ENCODE data around the gene SLC38A10.

The SLC38A10 gene

GRCh38 chr17:81328978-81329926 is 34.1 kb upstream of the SLC38A10 start:
- no peak overlapping the region for H3K4me3 ChIP-seq (ENCODE audit: low read length)
- H3K36me3 ChIP-seq (ENCODE audit: control insufficient read depth, insufficient read depth, low read length, severe bottlenecking), result no peaks in the 10 kb centered on the region
- peaks cover 35% of the 10 kb centered on the region for H3K27me3 ChIP-seq (replicated peaks; ENCODE audit: control insufficient read depth, insufficient read depth, low read length)
- peaks cover 39% of the 10 kb centered on the region for H3K4me1 ChIP-seq (ENCODE audit: control insufficient read depth, insufficient read depth, low read length)
- H3K9me3 ChIP-seq (ENCODE audit: control insufficient read depth, low read length), result no peaks in the 10 kb centered on the region
- peak; percentile 93 for DNase-seq (ENCODE audit: low read depth)
- peak overlapping the region; percentile 69 for H3K9ac ChIP-seq (ENCODE audit: low read length)

DNA sequence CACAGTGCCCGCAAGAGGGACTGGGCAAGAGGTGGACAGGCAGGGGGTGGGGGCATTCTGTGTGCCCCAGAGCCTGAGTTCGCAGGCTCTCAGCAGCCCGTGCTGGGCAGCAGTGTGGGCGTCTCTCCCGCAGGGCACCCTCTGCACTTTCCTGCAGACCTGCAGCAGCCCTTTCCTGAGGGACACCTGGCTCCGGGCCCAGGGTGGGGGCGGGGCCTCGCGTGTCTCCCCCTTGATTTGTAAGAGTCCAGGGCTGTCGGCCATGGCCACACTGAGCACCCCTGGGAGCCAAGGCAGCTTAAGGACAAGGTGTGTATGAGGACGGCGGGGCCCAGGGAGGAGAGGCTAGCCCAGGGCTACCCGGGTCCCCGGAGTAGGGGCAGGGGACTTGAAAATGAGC is 33.4 kb upstream of the SLC38A10 start:
- Histone ChIP-seq H3K9ac (ENCODE audit: low read length) (peak overlapping the region; percentile 69), H3K4me3 (ENCODE audit: low read length) (no peak overlapping the region), H3K9me3 (ENCODE audit: control insufficient read depth, low read length) (no peaks in the 10 kb centered on the region), H3K36me3 (ENCODE audit: control insufficient read depth, insufficient read depth, low read length, severe bottlenecking) (no peaks in the 10 kb centered on the region), H3K4me1 (ENCODE audit: control insufficient read depth, insufficient read depth, low read length) (peaks cover 44% of the 10 kb centered on the region), H3K27me3 (replicated peaks; ENCODE audit: control insufficient read depth, insufficient read depth, low read length) (peaks cover 39% of the 10 kb centered on the region)
- DNase-seq (ENCODE audit: low read depth), result no peak

DNA sequence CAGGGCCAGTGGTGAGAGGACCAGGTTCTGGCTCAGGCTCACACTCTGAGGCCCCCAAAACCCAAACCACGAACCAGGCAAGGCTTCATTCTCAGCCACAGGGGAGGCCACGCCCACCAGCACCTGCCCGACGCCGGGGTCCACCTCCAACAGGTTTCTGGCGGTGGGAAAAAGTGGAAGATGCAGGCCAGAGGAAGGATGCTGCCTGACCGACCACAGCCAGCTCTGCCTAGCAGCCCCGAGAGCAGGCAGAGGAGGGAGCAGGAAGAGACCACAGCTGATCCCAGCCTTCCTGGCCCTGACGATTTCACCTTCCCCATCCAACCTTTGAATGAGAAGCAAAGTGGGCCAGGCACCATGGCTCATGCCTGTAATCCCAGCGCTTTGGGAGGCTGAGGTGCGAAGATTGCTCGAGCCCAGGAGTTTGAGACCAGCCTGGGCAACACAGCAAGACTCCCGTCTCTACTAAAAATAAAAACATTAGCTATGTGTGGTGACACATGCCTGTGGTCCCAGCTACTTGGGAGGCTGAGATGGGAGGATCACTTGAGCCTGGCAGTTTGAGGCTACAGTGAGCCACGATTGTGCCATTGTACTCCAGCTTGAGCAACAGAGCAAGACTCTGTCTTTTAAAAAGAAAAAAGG is 30.7 kb upstream of the SLC38A10 start:
- peaks cover 18% of the 10 kb centered on the region for H3K27me3 ChIP-seq (replicated peaks; ENCODE audit: control insufficient read depth, insufficient read depth, low read length)
- no peak for DNase-seq (ENCODE audit: low read depth)
- H3K9ac ChIP-seq (ENCODE audit: low read length), result no peak overlapping the region
- H3K36me3 ChIP-seq (ENCODE audit: control insufficient read depth, insufficient read depth, low read length, severe bottlenecking), result no peaks in the 10 kb centered on the region
- peaks cover 47% of the 10 kb centered on the region for H3K4me1 ChIP-seq (ENCODE audit: control insufficient read depth, insufficient read depth, low read length)
- no peaks in the 10 kb centered on the region for H3K9me3 ChIP-seq (ENCODE audit: control insufficient read depth, low read length)
- no peak overlapping the region for H3K4me3 ChIP-seq (ENCODE audit: low read length)

DNA sequence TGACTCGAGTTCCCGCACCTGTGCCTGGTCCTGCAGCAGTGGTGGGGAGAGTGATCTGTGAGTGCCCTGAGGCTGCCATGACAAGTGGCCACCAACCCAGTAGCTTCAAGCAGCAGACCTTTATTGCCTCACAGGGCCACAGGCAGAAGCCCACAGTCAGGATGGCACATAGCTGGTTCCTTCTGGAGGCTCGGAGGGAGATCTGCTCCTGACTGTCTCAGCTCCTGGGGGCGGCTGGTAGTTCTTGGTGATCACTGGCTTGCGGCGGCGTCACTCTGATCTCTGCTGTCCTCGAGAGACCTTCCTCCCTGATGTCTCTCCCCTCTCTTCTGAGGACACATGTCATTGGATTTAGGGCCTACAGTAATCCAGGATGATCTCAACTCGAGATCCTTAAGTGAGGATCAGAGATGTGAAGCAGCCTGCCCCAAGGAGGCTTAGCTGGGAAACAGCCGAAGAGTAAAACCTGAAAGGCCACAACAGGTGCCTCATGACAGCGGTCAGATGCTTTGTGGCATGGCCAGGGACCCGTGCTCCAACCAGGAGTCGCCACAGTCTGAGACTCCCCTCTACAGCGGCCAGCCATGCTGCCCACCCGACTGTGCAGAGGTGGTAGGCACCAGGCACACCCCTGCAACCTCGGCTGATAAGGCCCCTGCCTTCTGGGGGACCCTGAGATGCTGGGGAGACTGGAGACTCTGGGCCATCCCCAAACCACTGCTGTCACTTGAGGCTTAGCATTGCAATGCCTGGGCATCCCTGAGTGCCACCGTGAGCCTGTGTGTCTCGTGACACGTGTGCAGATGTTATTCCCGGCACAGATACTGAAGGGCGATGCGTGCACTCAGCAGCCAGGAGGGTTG is 30.0 kb upstream of the SLC38A10 start:
- peaks cover 46% of the 10 kb centered on the region for H3K4me1 ChIP-seq (ENCODE audit: control insufficient read depth, insufficient read depth, low read length)
- no peaks in the 10 kb centered on the region for H3K36me3 ChIP-seq (ENCODE audit: control insufficient read depth, insufficient read depth, low read length, severe bottlenecking)
- no peak overlapping the region for H3K9ac ChIP-seq (ENCODE audit: low read length)
- H3K9me3 ChIP-seq (ENCODE audit: control insufficient read depth, low read length), result no peaks in the 10 kb centered on the region
- peaks cover 11% of the 10 kb centered on the region for H3K27me3 ChIP-seq (replicated peaks; ENCODE audit: control insufficient read depth, insufficient read depth, low read length)
- no peak for DNase-seq (ENCODE audit: low read depth)
- no peak overlapping the region for H3K4me3 ChIP-seq (ENCODE audit: low read length)

- no peak overlapping the region for H3K9ac ChIP-seq (ENCODE audit: low read length)
- H3K4me1 ChIP-seq (ENCODE audit: control insufficient read depth, insufficient read depth, low read length), result peaks cover 38% of the 10 kb centered on the region
- H3K4me3 ChIP-seq (ENCODE audit: low read length), result no peak overlapping the region
- no peaks in the 10 kb centered on the region for H3K36me3 ChIP-seq (ENCODE audit: control insufficient read depth, insufficient read depth, low read length, severe bottlenecking)
- H3K27me3 ChIP-seq (replicated peaks; ENCODE audit: control insufficient read depth, insufficient read depth, low read length), result peaks cover 10% of the 10 kb centered on the region
- no peak for DNase-seq (ENCODE audit: low read depth)
- no peaks in the 10 kb centered on the region for H3K9me3 ChIP-seq (ENCODE audit: control insufficient read depth, low read length)
Observed at GRCh38 chr17:81324177-81324850, 29.2 kb upstream of the SLC38A10 start.

DNA sequence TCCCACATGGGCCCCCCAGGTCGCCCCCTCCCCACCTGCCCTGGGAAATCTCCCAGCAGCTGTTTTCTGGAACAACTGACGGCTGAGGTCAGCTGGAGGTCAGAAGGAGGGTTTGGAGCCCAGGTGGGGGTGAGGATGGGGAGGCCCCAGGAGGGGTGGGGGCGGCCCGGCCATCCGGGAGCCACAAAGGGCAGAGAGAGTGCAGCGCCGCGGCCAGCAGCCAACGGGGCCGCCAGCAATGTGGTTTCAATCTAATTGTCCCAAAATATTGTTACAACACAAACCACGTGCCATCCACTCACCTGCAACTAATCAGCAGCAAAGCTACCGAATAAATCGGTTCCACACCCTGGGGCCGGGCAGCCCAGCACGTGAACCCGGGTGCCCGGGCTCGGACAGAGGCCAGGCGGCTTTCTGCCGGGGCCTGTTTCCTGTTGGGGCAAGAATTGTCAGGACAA is 28.3 kb upstream of the SLC38A10 start:
- Histone ChIP-seq H3K9me3 (ENCODE audit: control insufficient read depth, low read length) (no peaks in the 10 kb centered on the region), H3K4me3 (ENCODE audit: low read length) (no peak overlapping the region), H3K9ac (ENCODE audit: low read length) (no peak overlapping the region), H3K36me3 (ENCODE audit: control insufficient read depth, insufficient read depth, low read length, severe bottlenecking) (no peaks in the 10 kb centered on the region), H3K4me1 (ENCODE audit: control insufficient read depth, insufficient read depth, low read length) (peaks cover 29% of the 10 kb centered on the region), H3K27me3 (replicated peaks; ENCODE audit: control insufficient read depth, insufficient read depth, low read length) (peaks cover 11% of the 10 kb centered on the region)
- peak; percentile 80 for DNase-seq (ENCODE audit: low read depth)

DNA sequence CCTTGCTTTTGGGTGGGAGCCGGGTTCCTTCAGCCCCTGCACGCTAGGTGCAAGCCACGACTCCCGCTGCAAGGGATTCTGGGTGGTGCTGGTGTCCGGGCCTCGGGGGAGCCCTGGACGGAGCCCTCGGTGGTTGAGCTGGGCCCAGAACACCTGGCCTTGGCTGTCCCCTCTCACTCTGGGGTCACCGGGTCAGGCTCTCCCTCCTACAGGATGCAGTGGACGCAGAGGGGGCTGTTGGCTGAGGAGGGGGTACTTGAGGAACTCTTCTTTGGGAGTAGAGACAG is 27.9 kb upstream of the SLC38A10 start:
- H3K9ac ChIP-seq (ENCODE audit: low read length), result no peak overlapping the region
- H3K4me3 ChIP-seq (ENCODE audit: low read length), result no peak overlapping the region
- H3K36me3 ChIP-seq (ENCODE audit: control insufficient read depth, insufficient read depth, low read length, severe bottlenecking), result no peaks in the 10 kb centered on the region
- peaks cover 25% of the 10 kb centered on the region for H3K4me1 ChIP-seq (ENCODE audit: control insufficient read depth, insufficient read depth, low read length)
- DNase-seq (ENCODE audit: low read depth), result no peak
- no peaks in the 10 kb centered on the region for H3K9me3 ChIP-seq (ENCODE audit: control insufficient read depth, low read length)
- peaks cover 15% of the 10 kb centered on the region for H3K27me3 ChIP-seq (replicated peaks; ENCODE audit: control insufficient read depth, insufficient read depth, low read length)

GRCh38 chr17:81322271-81323082 is 27.4 kb upstream of the SLC38A10 start:
- no peak overlapping the region for H3K4me3 ChIP-seq (ENCODE audit: low read length)
- H3K9me3 ChIP-seq (ENCODE audit: control insufficient read depth, low read length), result no peaks in the 10 kb centered on the region
- H3K4me1 ChIP-seq (ENCODE audit: control insufficient read depth, insufficient read depth, low read length), result peaks cover 20% of the 10 kb centered on the region
- DNase-seq (ENCODE audit: low read depth), result peak; percentile 27
- H3K9ac ChIP-seq (ENCODE audit: low read length), result no peak overlapping the region
- no peaks in the 10 kb centered on the region for H3K36me3 ChIP-seq (ENCODE audit: control insufficient read depth, insufficient read depth, low read length, severe bottlenecking)
- peaks cover 15% of the 10 kb centered on the region for H3K27me3 ChIP-seq (replicated peaks; ENCODE audit: control insufficient read depth, insufficient read depth, low read length)

GRCh38 chr17:81317961-81318605 is 23.0 kb upstream of the SLC38A10 start:
- Histone ChIP-seq H3K4me3 (ENCODE audit: low read length) (no peak overlapping the region), H3K4me1 (ENCODE audit: control insufficient read depth, insufficient read depth, low read length) (no peaks in the 10 kb centered on the region), H3K9me3 (ENCODE audit: control insufficient read depth, low read length) (no peaks in the 10 kb centered on the region), H3K27me3 (replicated peaks; ENCODE audit: control insufficient read depth, insufficient read depth, low read length) (peaks cover 14% of the 10 kb centered on the region), H3K36me3 (ENCODE audit: control insufficient read depth, insufficient read depth, low read length, severe bottlenecking) (no peaks in the 10 kb centered on the region), H3K9ac (ENCODE audit: low read length) (no peak overlapping the region)
- no peak for DNase-seq (ENCODE audit: low read depth)

GRCh38 chr17:81317530-81317821 is 22.4 kb upstream of the SLC38A10 start:
- H3K27me3 ChIP-seq (replicated peaks; ENCODE audit: control insufficient read depth, insufficient read depth, low read length), result peaks cover 11% of the 10 kb centered on the region
- no peaks in the 10 kb centered on the region for H3K4me1 ChIP-seq (ENCODE audit: control insufficient read depth, insufficient read depth, low read length)
- no peaks in the 10 kb centered on the region for H3K9me3 ChIP-seq (ENCODE audit: control insufficient read depth, low read length)

More at GRCh38 chr17:81317530-81317821, 22.4 kb upstream of the SLC38A10 start:
- Histone ChIP-seq H3K36me3 (ENCODE audit: control insufficient read depth, insufficient read depth, low read length, severe bottlenecking) (no peaks in the 10 kb centered on the region), H3K4me3 (ENCODE audit: low read length) (no peak overlapping the region), H3K9ac (ENCODE audit: low read length) (no peak overlapping the region)
- DNase-seq (ENCODE audit: low read depth), result no peak
